Lung (tissue), 12 donors: ENCODE data around the gene PRKCA. TPM values are rescaled to one million over a fixed set of nuclear protein-coding genes. Genes with fewer than 3 reads are reported as not detected.
A peak's percentile ranks its signal among the peaks of the same experiment; 100 is the strongest.
"Not testable (repeated sequence)": the region's sequence is repeated elsewhere in the genome, so short reads cannot be mapped to it uniquely, and the experiment has no call there.

Experiments
- ATAC-seq: fragments of 200-7000 bp; cut with Tn5 transposase; one replicate; pipeline ENCODE4 v1.9.1; 2020; ENCODE audit warnings: moderate number of reproducible peaks; ENCODE audit not compliant: insufficient read depth, low FRiP score
- DNase-seq, 3 donors: peaks; one replicate each; pipeline ENCODE4 v3.0.0-alpha.2; 2013 to 2017
- H3K27ac ChIP-seq, 2 donors: one replicate each; pipeline ENCODE4 v1.5.1; 2013; ENCODE audit warnings: mild to moderate bottlenecking in 2 of 2, moderate library complexity in 2 of 2, control low read depth in 1 of 2, inconsistent platforms in 1 of 2, low read depth in 1 of 2, low read length in 1 of 2
- H3K27me3 ChIP-seq, 3 donors: one replicate each; pipeline ENCODE4 v1.5.1; 2013; ENCODE audit warnings: low read length in 2 of 3; ENCODE audit not compliant: control insufficient read depth in 3 of 3, insufficient read depth in 3 of 3
- H3K36me3 ChIP-seq, 4 donors: one replicate each; pipeline ENCODE4 v1.5.1; 2013; ENCODE audit warnings: low read length in 4 of 4, mild to moderate bottlenecking in 1 of 4, moderate library complexity in 1 of 4; ENCODE audit not compliant: control insufficient read depth in 4 of 4, insufficient read depth in 4 of 4
- H3K4me1 ChIP-seq, 5 donors: one replicate each; pipeline ENCODE4 v1.5.1; 2013; ENCODE audit warnings: low read length in 5 of 5, mild to moderate bottlenecking in 2 of 5, moderate library complexity in 1 of 5; ENCODE audit not compliant: control insufficient read depth in 5 of 5, insufficient read depth in 5 of 5
- H3K4me3 ChIP-seq: one replicate; pipeline ENCODE4 v1.5.1; 2013; ENCODE audit warnings: mild to moderate bottlenecking, control low read depth, moderate library complexity
- H3K9ac ChIP-seq, 2 donors: one replicate each; pipeline ENCODE4 v1.5.1; 2013; ENCODE audit warnings: low read length in 2 of 2, control low read depth in 1 of 2; ENCODE audit not compliant: insufficient read depth in 1 of 2
- H3K9me3 ChIP-seq, 4 donors: one replicate each; pipeline ENCODE4 v1.5.1; 2013; ENCODE audit warnings: low read length in 3 of 4, mild to moderate bottlenecking in 1 of 4, moderate library complexity in 1 of 4; ENCODE audit not compliant: control insufficient read depth in 4 of 4, insufficient read depth in 3 of 4
- CTCF ChIP-seq: IDR thresholded peaks from 2 replicates; pipeline ENCODE4 v1.5.1; 2012; ENCODE audit warnings: mild to moderate bottlenecking; ENCODE audit errors: control extremely low read depth, extremely low read depth
- WGBS, 2 donors: extraction: QIAGEN DNeasy Blood & Tissue Kit; methylation state at CpG; one replicate each; pipeline ENCODE4 v1.1.7; 2013; 5-methylcytosine and 5-hydroxymethylcytosine counted together
- polyA plus RNA-seq, 2 donors: library from polyadenylated mRNA; stranded (reverse); fragments of 200-250 nt; gene quantifications; one replicate each; pipeline ENCODE4 v1.2.1, GENCODE V29; 2013
- total RNA-seq, 2 donors: library from RNA; depleted of rRNA in 1 of 2; stranded (reverse); fragments of >200 nt in 1 of 2; gene quantifications; one replicate each; pipeline ENCODE4 v1.2.1, GENCODE V29; 2014 to 2021
- donor health status: control.
- donor health status: control.
- donor health status: Bipolar disorder and iron deficiency.
- donor health status: healthy.
- donor health status: DM: yes; HTN: yes; CAD: no.

PRKCA gene
- total and polyA plus RNA-seq, 4 donors, result 3.4 to 34.8 (median 13.8) TPM

- Histone ChIP-seq H3K4me3 (no peak overlapping the region), H3K4me1 (peaks cover 0 to 9% (median 2%) of the 10 kb centered on the region in 5 donors), H3K27ac (no peak overlapping the region), H3K27me3 (no peaks in the 10 kb centered on the region), H3K9ac (no peak overlapping the region), H3K36me3 (no peaks in the 10 kb centered on the region), H3K9me3 (no peaks in the 10 kb centered on the region)
- 80 to 91% methylated on average over 2 of the region's 2 CpGs for WGBS, 2 donors
- ATAC-seq (no peak), DNase-seq (no peak)
- no peak for TF ChIP-seq CTCF
Measured at GRCh38 chr17:66620528-66620927, 318.1 kb downstream of the PRKCA start.

GRCh38 chr17:66624630-66625029, 322.2 kb downstream of the PRKCA start:
- not testable (repeated sequence) for H3K4me3 ChIP-seq, H3K9me3 ChIP-seq, ATAC-seq, H3K4me1 ChIP-seq, DNase-seq, H3K36me3 ChIP-seq, H3K9ac ChIP-seq, H3K27me3 ChIP-seq, H3K27ac ChIP-seq
- 86 to 93% methylated on average over 2 of the region's 2 CpGs for WGBS, 2 donors

GRCh38 chr17:66625311-66625767, 322.9 kb downstream of the PRKCA start:
- no peak overlapping the region for H3K9ac ChIP-seq
- H3K36me3 ChIP-seq, result no peaks in the 10 kb centered on the region
- WGBS, 2 donors, result 72 to 80% methylated on average over 2 of the region's 2 CpGs
- H3K4me3 ChIP-seq, result no peak overlapping the region
- ATAC-seq, result no peak
- peak in 2 of 3 donors; percentile 72 to 73 for DNase-seq
- H3K27me3 ChIP-seq, result no peaks in the 10 kb centered on the region
- H3K4me1 ChIP-seq, result peaks cover 0 to 7% (median 0%) of the 10 kb centered on the region in 5 donors
- H3K9me3 ChIP-seq, result no peaks in the 10 kb centered on the region
- no peak for TF ChIP-seq CTCF
- H3K27ac ChIP-seq, result no peak overlapping the region

GRCh38 chr17:66627985-66628384, 325.6 kb downstream of the PRKCA start:
- Histone ChIP-seq H3K36me3 (no peaks in the 10 kb centered on the region), H3K9ac (no peak overlapping the region), H3K27me3 (no peaks in the 10 kb centered on the region), H3K4me3 (no peak overlapping the region), H3K4me1 (peaks cover 0 to 3% (median 0%) of the 10 kb centered on the region in 5 donors), H3K9me3 (no peaks in the 10 kb centered on the region), H3K27ac (no peak overlapping the region)
- ATAC-seq (no peak), DNase-seq (no peak)
- 75% methylated on average over 4 of the region's 4 CpGs for WGBS, 2 donors
- TF ChIP-seq CTCF, result no peak
